ENCODE results near the gene KIF26B. TPM values are rescaled to one million over a fixed set of nuclear protein-coding genes. Genes with fewer than 3 reads are reported as not detected.

KIF26B gene
- total and polyA plus RNA-seq, 2 of the 4 experiments (the other 2 are of a cell fraction) = 0.53 to 0.54 TPM

DNA sequence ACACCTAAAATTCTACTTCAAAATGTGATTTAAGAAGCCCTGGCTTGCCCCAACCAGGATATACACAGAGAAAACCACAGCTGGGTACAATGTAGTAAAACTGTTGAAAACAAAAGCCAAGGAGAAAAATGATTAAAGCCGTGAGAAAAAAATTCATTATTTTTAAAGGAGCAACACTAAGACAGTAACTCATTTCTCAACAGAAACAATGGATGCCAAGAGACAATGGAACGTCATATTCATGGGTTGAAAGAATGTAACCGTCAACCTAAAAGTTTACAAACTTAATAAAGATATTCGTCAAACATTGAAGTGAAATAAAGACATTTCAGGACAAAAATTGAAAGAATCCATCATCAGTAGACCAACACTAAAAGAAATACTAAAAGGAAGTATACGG is 340.9 kb downstream of the KIF26B start:
- no CpG with 5 or more reads among the region's 5 CpGs for WGBS, 2 experiments (ENCODE audit: extremely low coverage in 2 of 2, insufficient read length in 1 of 2)
- Histone ChIP-seq H3K9ac (ENCODE audit: low read depth, low read length) (no peak overlapping the region), H3K27me3 (ENCODE audit: control insufficient read depth, insufficient read depth, low read length) (no peaks in the 10 kb centered on the region), H3K18ac (ENCODE audit: low read depth, low read length) (no peak overlapping the region), H3K4me3 (ENCODE audit: insufficient read depth, low read depth, low read length) (no peak overlapping the region), H3K56ac (ENCODE audit: extremely low read depth, insufficient read depth, low read length) (no peak overlapping the region), H3K9me1 (ENCODE audit: insufficient read depth, low read length) (no peaks in the 10 kb centered on the region), H3K36me3 (ENCODE audit: control insufficient read depth, insufficient read depth, low read length) (no peaks in the 10 kb centered on the region), H3K14ac (replicated peaks; ENCODE audit: low read depth, low read length) (no peak overlapping the region), H3K79me1 (ENCODE audit: low read depth in 1 of 2, low read length in 2 of 2) (no peaks in the 10 kb centered on the region), H3K4me2 (ENCODE audit: low read depth, low read length) (no peak overlapping the region), H3K9me3 (ENCODE audit: control insufficient read depth, insufficient read depth, low read length) (no peaks in the 10 kb centered on the region), H2BK5ac (ENCODE audit: low read depth, low read length, poor library complexity, severe bottlenecking) (no peak overlapping the region), H2BK15ac (ENCODE audit: low read depth, low read length) (no peak overlapping the region), H3K27ac (ENCODE audit: insufficient read depth, low read length) (no peak overlapping the region), H3K4ac (ENCODE audit: low read depth, low read length) (no peak overlapping the region), H2AK5ac (ENCODE audit: low read depth, low read length) (no peak overlapping the region), H4K8ac (ENCODE audit: low read depth in 2 of 2, low read length in 2 of 2) (no peak overlapping the region), H3K4me1 (ENCODE audit: control insufficient read depth, insufficient read depth, low read length) (peaks cover 2% of the 10 kb centered on the region; the same call in 1 of the 2 replicates), H2BK120ac (ENCODE audit: low read depth, low read length) (no peak overlapping the region), H4K20me1 (ENCODE audit: insufficient read depth, low read length) (no peaks in the 10 kb centered on the region), H3K23ac (ENCODE audit: low read depth, low read length) (no peak overlapping the region), H2AFZ (replicated peaks; ENCODE audit: low read length, poor library complexity) (no peak overlapping the region), H2AK9ac (replicated peaks; ENCODE audit: low read depth, low read length, poor library complexity) (no peak overlapping the region), H4K5ac (ENCODE audit: low read depth, low read length) (no peak overlapping the region), H2BK20ac (ENCODE audit: low read depth, low read length) (no peak overlapping the region), H4K91ac (ENCODE audit: insufficient read depth, low read depth, low read length) (no peak overlapping the region)
- ATAC-seq (ENCODE audit: low read depth) = no peak
- BruUV-seq (replicated peaks) = no TSS peak
- intact Hi-C loops (cut with micrococcal nuclease) = no loop called here
- in situ Hi-C loops (cut with MboI; ENCODE audit: low sequenced_read_pairs) = no loop called here
- ChIA-PET CTCF (no interaction called here), POLR2A (ENCODE audit: unreplicated experiment) (no interaction called here)
- dilution Hi-C loops (cut with HindIII; ENCODE audit: low sequenced_read_pairs, unreplicated experiment) = no loop called here
- no peak for DNase-seq
- TF ChIP-seq RFX5 (IDR thresholded peaks at IDR 0.05; ENCODE audit: low read depth, low read length) (no peak), RAD21 (IDR thresholded peaks at IDR 0.05; ENCODE audit: low read length) (no peak), CTCF (conservative IDR thresholded peaks at IDR 0.05; ENCODE audit: low read depth, low read length) (no peak), MAZ (IDR thresholded peaks at IDR 0.05; ENCODE audit: borderline replicate concordance, low read depth, low read length) (no peak), BHLHE40 (IDR thresholded peaks at IDR 0.05; ENCODE audit: low read depth, low read length) (no peak), NFE2L2 (IDR thresholded peaks at IDR 0.05; ENCODE audit: low read depth, low read length) (no peak), USF2 (IDR thresholded peaks at IDR 0.05; ENCODE audit: low read depth, low read length) (no peak), POLR2A (IDR thresholded peaks at IDR 0.05; ENCODE audit: low read depth, low read length) (no peak)

Data from IMR-90 (cell line).